Lung (tissue), 12 donors: ENCODE results near the gene CPM. TPM values are rescaled to one million over a fixed set of nuclear protein-coding genes. Genes with fewer than 3 reads are reported as not detected.

ENCODE experiments used
- ATAC-seq: fragments of 200-7000 bp; cut with Tn5 transposase; one replicate; pipeline ENCODE4 v1.9.1; 2020; ENCODE audit warnings: moderate number of reproducible peaks; ENCODE audit not compliant: insufficient read depth, low FRiP score
- DNase-seq, 3 donors: peaks; one replicate each; pipeline ENCODE4 v3.0.0-alpha.2; 2013 to 2017
- H3K27ac ChIP-seq, 2 donors: one replicate each; pipeline ENCODE4 v1.5.1; 2013; ENCODE audit warnings: mild to moderate bottlenecking in 2 of 2, moderate library complexity in 2 of 2, control low read depth in 1 of 2, inconsistent platforms in 1 of 2, low read depth in 1 of 2, low read length in 1 of 2
- H3K27me3 ChIP-seq, 3 donors: one replicate each; pipeline ENCODE4 v1.5.1; 2013; ENCODE audit warnings: low read length in 2 of 3; ENCODE audit not compliant: control insufficient read depth in 3 of 3, insufficient read depth in 3 of 3
- H3K36me3 ChIP-seq, 4 donors: one replicate each; pipeline ENCODE4 v1.5.1; 2013; ENCODE audit warnings: low read length in 4 of 4, mild to moderate bottlenecking in 1 of 4, moderate library complexity in 1 of 4; ENCODE audit not compliant: control insufficient read depth in 4 of 4, insufficient read depth in 4 of 4
- H3K4me1 ChIP-seq, 5 donors: one replicate each; pipeline ENCODE4 v1.5.1; 2013; ENCODE audit warnings: low read length in 5 of 5, mild to moderate bottlenecking in 2 of 5, moderate library complexity in 1 of 5; ENCODE audit not compliant: control insufficient read depth in 5 of 5, insufficient read depth in 5 of 5
- H3K4me3 ChIP-seq: one replicate; pipeline ENCODE4 v1.5.1; 2013; ENCODE audit warnings: mild to moderate bottlenecking, control low read depth, moderate library complexity
- H3K9ac ChIP-seq, 2 donors: one replicate each; pipeline ENCODE4 v1.5.1; 2013; ENCODE audit warnings: low read length in 2 of 2, control low read depth in 1 of 2; ENCODE audit not compliant: insufficient read depth in 1 of 2
- H3K9me3 ChIP-seq, 4 donors: one replicate each; pipeline ENCODE4 v1.5.1; 2013; ENCODE audit warnings: low read length in 3 of 4, mild to moderate bottlenecking in 1 of 4, moderate library complexity in 1 of 4; ENCODE audit not compliant: control insufficient read depth in 4 of 4, insufficient read depth in 3 of 4
- WGBS, 2 donors: extraction: QIAGEN DNeasy Blood & Tissue Kit; methylation state at CpG; one replicate each; pipeline ENCODE4 v1.1.7; 2013; 5-methylcytosine and 5-hydroxymethylcytosine counted together
- polyA plus RNA-seq, 2 donors: library from polyadenylated mRNA; stranded (reverse); fragments of 200-250 nt; gene quantifications; one replicate each; pipeline ENCODE4 v1.2.1, GENCODE V29; 2013
- total RNA-seq, 2 donors: library from RNA; depleted of rRNA in 1 of 2; stranded (reverse); fragments of >200 nt in 1 of 2; gene quantifications; one replicate each; pipeline ENCODE4 v1.2.1, GENCODE V29; 2014 to 2021
- TF ChIP-seq, protein P1 (sequence below): IDR thresholded peaks from 2 replicates; pipeline ENCODE4 v1.5.1; 2012; ENCODE audit warnings: mild to moderate bottlenecking; ENCODE audit errors: control extremely low read depth, extremely low read depth
- donor health status: control.
- donor health status: control.
- donor health status: Bipolar disorder and iron deficiency.
- donor health status: healthy.
- donor health status: DM: yes; HTN: yes; CAD: no.

Gene CPM
- total and polyA plus RNA-seq, 4 donors: 66.6 to 241 (median 136) TPM

DNA sequence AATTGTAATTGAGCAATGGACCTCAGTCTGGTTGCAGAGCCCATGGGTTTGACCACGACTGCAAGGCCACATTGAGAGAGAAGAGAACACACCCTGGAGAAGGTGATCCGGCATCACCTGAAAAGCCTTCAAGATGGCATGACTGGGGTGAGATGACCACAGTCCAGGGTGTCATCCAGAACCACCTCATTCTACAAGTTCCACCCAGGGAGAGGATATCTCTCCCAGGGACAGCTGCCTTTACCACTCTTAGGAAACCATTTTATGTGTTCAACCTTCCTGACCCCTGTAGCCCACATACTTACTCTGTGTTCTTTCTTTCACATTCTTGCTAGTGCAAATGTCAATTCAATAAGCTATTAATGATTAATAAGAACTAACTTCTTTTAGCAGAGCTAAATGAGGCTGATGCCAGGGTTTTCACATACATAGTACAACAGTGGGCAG lies 43.4 kb upstream of the CPM start:
- no peak for ATAC-seq

DNA sequence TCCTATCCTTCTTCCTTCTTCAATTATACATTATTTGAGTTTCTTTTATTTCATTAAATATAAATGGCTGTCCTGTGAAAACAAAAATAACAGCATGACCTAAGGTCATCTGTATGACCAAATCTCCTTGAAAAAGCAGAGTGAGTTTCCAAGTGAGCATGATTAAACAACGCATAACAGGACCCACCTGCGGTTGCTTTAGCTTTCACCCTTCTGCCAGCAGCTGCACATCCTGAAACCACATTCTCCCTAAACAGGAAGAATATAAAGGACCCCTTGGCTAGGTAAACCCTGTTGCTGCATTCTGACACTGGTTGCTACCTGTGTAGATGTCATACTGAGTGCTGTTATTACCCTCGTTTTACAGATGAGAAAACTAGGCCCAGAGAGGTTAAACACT lies 42.8 kb upstream of the CPM start:
- H3K9ac ChIP-seq: no peak overlapping the region
- WGBS, 2 donors: 60 to 69% methylated on average over 3 of the region's 3 CpGs
- no peak for ATAC-seq
- peaks cover 0 to 7% (median 0%) of the 10 kb centered on the region in 5 donors for H3K4me1 ChIP-seq
- H3K9me3 ChIP-seq: no peaks in the 10 kb centered on the region
- no peaks in the 10 kb centered on the region for H3K27me3 ChIP-seq
- TF ChIP-seq, protein P1, sequence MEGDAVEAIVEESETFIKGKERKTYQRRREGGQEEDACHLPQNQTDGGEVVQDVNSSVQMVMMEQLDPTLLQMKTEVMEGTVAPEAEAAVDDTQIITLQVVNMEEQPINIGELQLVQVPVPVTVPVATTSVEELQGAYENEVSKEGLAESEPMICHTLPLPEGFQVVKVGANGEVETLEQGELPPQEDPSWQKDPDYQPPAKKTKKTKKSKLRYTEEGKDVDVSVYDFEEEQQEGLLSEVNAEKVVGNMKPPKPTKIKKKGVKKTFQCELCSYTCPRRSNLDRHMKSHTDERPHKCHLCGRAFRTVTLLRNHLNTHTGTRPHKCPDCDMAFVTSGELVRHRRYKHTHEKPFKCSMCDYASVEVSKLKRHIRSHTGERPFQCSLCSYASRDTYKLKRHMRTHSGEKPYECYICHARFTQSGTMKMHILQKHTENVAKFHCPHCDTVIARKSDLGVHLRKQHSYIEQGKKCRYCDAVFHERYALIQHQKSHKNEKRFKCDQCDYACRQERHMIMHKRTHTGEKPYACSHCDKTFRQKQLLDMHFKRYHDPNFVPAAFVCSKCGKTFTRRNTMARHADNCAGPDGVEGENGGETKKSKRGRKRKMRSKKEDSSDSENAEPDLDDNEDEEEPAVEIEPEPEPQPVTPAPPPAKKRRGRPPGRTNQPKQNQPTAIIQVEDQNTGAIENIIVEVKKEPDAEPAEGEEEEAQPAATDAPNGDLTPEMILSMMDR: no peak
- no peak overlapping the region for H3K4me3 ChIP-seq
- H3K27ac ChIP-seq: no peak overlapping the region
- no peaks in the 10 kb centered on the region for H3K36me3 ChIP-seq
- DNase-seq: no peak

More for the DNA sequence above, 43.4 kb upstream of the CPM start:
- peak in 1 of 3 donors; percentile 19 for DNase-seq
- Histone ChIP-seq H3K4me1 (peaks cover 0 to 7% (median 0%) of the 10 kb centered on the region in 5 donors), H3K9me3 (no peaks in the 10 kb centered on the region), H3K4me3 (no peak overlapping the region), H3K9ac (no peak overlapping the region), H3K36me3 (no peaks in the 10 kb centered on the region), H3K27ac (no peak overlapping the region), H3K27me3 (no peaks in the 10 kb centered on the region)
- 76 to 91% methylated on average over 2 of the region's 2 CpGs for WGBS, 2 donors
- TF ChIP-seq, protein P1: no peak

DNA sequence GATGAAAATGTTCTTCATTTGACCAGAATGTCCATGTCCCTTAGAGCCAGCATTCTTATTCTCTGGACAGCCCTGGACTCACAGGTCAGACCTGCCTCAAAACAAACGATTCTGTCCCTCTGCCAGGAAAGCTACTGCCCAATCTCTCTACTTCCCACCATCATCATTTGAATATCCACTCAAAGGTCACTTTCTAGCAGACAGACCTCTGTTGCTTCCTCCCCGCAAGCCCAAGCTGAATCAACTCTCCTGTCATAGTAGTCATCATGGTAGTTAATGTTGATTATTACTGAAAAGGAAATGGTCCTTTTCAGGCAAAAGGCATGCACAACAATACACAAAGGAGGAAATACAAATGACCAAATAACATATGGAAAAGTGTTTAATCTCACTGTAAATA lies 39.6 kb upstream of the CPM start:
- ATAC-seq (no peak), DNase-seq (no peak)
- TF ChIP-seq, protein P1: no peak
- Histone ChIP-seq H3K36me3 (no peaks in the 10 kb centered on the region), H3K27ac (no peak overlapping the region), H3K9me3 (no peaks in the 10 kb centered on the region), H3K4me1 (no peaks in the 10 kb centered on the region), H3K4me3 (no peak overlapping the region), H3K27me3 (no peaks in the 10 kb centered on the region), H3K9ac (no peak overlapping the region)
- 58 to 64% methylated on average over 2 of the region's 2 CpGs for WGBS, 2 donors

DNA sequence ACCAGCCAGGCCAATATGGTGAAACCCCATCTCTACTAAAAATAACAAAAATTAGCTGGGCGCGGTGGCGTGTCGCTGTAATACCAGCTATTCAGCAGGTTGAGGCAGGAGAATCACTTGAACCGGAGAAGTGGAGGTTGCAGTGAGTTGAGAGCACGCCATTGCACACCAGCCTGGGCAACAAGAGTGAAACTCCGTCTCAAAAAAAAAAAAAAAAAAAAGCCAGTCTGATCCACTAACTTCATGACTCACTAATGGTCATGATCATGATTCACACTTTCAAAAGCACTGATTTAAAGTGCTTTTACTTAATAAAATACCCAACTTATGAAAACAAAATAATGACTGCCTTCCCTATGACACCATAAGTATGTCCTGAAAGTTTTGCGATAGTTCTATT lies 38.4 kb upstream of the CPM start:
- ATAC-seq: peak; percentile 49
- H3K27ac ChIP-seq: peak overlapping the region in 1 of 2 donors; percentile 15
- no peak overlapping the region for H3K4me3 ChIP-seq
- no peak overlapping the region for H3K9ac ChIP-seq
- TF ChIP-seq, protein P1: no peak
- no peaks in the 10 kb centered on the region for H3K27me3 ChIP-seq
- no peaks in the 10 kb centered on the region for H3K36me3 ChIP-seq
- 78 to 87% methylated on average over 8 of the region's 8 CpGs for WGBS, 2 donors
- H3K4me1 ChIP-seq: no peaks in the 10 kb centered on the region
- DNase-seq: no peak
- no peaks in the 10 kb centered on the region for H3K9me3 ChIP-seq
